ENCODE measurements around the gene FFAR1. TPM values are rescaled to one million over a fixed set of nuclear protein-coding genes. Genes with fewer than 3 reads are reported as not detected.

The FFAR1 gene
- total RNA-seq, 1 donor from 2014 or later: 0.04 TPM

DNA sequence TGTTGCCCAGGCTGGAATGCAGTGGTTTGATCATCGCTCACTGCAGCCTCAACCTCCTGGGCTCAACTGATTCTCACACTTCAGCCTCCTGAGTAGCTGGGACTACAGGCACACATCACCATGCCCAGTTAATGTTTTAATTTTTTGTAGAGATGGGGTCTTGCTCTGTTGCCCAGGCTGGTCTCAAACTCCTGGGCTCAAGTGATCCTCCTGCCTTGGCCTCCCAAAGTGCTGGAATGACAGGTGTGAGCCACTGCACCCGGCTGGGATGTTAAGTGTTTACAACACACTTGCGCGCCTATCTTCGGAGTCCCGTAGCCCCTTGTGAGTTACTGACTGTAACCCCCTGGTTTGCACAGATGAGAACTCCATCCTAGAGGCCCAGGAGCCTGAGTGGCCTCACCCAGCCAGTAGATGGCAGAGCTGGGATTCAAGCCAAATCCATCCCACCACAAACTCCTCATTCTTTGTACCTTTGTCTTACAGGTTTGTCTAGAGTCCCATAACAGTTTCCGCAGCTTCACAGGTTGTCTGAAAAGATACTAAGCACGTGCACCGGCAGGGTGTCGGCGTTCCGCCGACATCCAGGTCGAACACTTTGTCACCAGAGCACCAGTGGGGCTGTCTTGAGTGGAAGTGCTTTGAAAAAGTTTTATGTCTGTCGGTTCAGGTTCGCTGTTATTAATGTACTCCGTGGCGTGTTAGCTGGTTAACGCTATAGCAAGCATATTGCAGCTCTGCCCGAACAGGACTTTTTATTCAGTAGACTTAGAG, 41.0 kb upstream of the FFAR1 start:
- TF ChIP-seq, protein P1, sequence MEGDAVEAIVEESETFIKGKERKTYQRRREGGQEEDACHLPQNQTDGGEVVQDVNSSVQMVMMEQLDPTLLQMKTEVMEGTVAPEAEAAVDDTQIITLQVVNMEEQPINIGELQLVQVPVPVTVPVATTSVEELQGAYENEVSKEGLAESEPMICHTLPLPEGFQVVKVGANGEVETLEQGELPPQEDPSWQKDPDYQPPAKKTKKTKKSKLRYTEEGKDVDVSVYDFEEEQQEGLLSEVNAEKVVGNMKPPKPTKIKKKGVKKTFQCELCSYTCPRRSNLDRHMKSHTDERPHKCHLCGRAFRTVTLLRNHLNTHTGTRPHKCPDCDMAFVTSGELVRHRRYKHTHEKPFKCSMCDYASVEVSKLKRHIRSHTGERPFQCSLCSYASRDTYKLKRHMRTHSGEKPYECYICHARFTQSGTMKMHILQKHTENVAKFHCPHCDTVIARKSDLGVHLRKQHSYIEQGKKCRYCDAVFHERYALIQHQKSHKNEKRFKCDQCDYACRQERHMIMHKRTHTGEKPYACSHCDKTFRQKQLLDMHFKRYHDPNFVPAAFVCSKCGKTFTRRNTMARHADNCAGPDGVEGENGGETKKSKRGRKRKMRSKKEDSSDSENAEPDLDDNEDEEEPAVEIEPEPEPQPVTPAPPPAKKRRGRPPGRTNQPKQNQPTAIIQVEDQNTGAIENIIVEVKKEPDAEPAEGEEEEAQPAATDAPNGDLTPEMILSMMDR (IDR thresholded peaks at IDR 0.05; ENCODE audit: insufficient read depth, low read length, poor library complexity, severe bottlenecking): peak; percentile 40
- Histone ChIP-seq H3K27me3 (ENCODE audit: control insufficient read depth, insufficient read depth, low read length) (peaks cover 2% of the 10 kb centered on the region), H3K36me3 (ENCODE audit: control insufficient read depth, insufficient read depth, low read length) (no peaks in the 10 kb centered on the region), H3K4me3 (ENCODE audit: low read depth, low read length) (no peak overlapping the region)
- DNase-seq (ENCODE audit: low read depth): no peak

DNA sequence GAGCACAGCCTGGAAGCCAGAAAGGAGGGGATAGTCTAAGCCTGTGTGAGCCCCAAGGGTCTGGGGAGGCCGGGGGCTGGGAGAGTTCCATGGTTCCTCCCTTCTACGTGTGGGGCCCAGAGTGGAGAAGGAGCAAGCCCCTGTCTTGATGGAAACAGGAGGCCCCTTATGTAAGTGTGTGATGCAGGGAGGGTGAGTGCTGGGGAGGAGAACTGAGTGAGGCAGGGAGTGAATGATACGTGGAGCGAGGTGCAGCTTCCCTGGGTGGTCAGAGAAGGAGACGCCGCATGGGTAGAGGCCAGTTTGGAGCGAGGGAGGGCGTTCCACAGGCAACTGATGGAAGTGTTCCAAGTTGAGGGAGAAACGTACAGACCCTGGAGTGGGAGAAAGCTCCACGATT, 39.8 kb upstream of the FFAR1 start:
- no peak overlapping the region for H3K4me3 ChIP-seq (ENCODE audit: low read depth, low read length)
- TF ChIP-seq, protein P1 (IDR thresholded peaks at IDR 0.05; ENCODE audit: insufficient read depth, low read length, poor library complexity, severe bottlenecking): no peak
- no peaks in the 10 kb centered on the region for H3K36me3 ChIP-seq (ENCODE audit: control insufficient read depth, insufficient read depth, low read length)
- H3K27me3 ChIP-seq (ENCODE audit: control insufficient read depth, insufficient read depth, low read length): peaks cover 2% of the 10 kb centered on the region
- no peak for DNase-seq (ENCODE audit: low read depth)

DNA sequence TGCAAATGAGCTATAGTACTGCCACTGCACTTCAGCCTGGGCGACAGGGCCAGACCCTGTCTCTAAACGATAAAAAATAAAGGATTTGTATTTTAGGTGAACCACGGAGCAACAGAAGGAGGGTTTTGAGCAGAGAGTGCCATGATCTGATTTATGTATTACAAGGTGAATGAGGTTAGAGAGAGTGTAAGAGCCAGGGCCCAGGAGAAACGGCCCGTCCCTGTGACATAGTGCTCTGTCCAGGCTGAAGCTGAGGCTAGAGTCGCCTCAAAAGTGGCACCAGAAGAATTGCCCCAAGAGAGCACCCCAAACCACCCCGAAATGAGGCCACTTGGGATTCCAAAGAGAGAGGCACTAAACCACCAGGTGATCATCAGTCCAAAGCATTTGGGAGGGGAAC, 38.8 kb upstream of the FFAR1 start:
- peaks cover 2% of the 10 kb centered on the region for H3K27me3 ChIP-seq (ENCODE audit: control insufficient read depth, insufficient read depth, low read length)
- H3K36me3 ChIP-seq (ENCODE audit: control insufficient read depth, insufficient read depth, low read length): no peaks in the 10 kb centered on the region
- DNase-seq (ENCODE audit: low read depth): no peak
- H3K4me3 ChIP-seq (ENCODE audit: low read depth, low read length): no peak overlapping the region
- TF ChIP-seq, protein P1 (IDR thresholded peaks at IDR 0.05; ENCODE audit: insufficient read depth, low read length, poor library complexity, severe bottlenecking): no peak

DNA sequence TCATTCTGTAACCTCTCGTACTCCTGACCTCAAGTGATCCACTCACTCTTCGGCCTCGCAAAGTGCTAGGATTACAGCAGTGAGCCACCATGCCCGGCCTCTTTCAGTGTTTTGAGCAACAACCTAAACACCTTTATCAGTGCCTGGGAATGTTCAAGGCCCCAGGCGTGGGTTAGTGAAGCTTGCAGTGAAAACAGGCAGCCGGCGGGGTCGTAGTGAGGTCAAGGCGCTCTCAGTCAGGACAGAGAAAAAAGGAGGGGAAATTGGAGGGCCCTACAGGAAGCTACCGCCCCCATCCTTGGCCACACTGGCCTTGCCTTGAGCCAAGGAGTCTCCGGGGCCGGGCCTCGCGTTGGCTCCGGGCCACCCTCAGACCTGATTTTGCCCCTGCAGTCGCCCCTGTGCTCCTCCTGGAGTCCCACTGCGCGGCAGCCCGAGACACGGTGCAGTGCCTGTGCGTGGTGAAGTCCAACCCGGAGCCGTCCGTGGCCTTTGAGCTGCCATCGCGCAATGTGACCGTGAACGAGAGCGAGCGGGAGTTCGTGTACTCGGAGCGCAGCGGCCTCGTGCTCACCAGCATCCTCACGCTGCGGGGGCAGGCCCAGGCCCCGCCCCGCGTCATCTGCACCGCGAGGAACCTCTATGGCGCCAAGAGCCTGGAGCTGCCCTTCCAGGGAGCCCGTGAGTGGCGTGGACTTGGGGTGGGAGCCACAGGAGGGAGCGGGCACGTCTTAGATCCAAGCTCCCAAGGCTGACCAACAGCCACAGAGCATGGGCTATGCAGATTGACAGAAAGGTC, 38.0 kb upstream of the FFAR1 start:
- H3K4me3 ChIP-seq (ENCODE audit: low read depth, low read length): no peak overlapping the region
- peak; percentile 48 for DNase-seq (ENCODE audit: low read depth)
- H3K27me3 ChIP-seq (ENCODE audit: control insufficient read depth, insufficient read depth, low read length): peaks cover 2% of the 10 kb centered on the region
- TF ChIP-seq, protein P1 (IDR thresholded peaks at IDR 0.05; ENCODE audit: insufficient read depth, low read length, poor library complexity, severe bottlenecking): no peak
- H3K36me3 ChIP-seq (ENCODE audit: control insufficient read depth, insufficient read depth, low read length): no peaks in the 10 kb centered on the region

DNA sequence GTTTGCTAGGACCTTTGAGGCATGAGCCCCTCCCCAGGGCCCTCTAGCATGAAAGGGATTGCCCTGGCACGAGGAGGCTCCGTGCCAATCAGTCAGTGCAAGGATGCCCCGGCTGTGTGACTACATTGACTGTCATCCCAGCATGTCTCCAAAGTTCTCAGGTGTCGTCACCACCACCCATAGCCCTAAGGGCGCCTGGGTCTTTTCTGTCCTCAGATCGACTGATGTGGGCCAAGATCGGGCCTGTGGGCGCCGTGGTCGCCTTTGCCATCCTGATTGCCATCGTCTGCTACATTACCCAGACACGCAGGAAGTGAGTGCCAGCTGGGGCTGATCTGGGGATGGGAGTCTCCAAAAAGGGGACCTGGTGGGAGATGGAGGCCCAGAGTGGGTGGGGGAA, 37.4 kb upstream of the FFAR1 start:
- no peak for DNase-seq (ENCODE audit: low read depth)
- TF ChIP-seq, protein P1 (IDR thresholded peaks at IDR 0.05; ENCODE audit: insufficient read depth, low read length, poor library complexity, severe bottlenecking): no peak
- Histone ChIP-seq H3K4me3 (ENCODE audit: low read depth, low read length) (no peak overlapping the region), H3K27me3 (ENCODE audit: control insufficient read depth, insufficient read depth, low read length) (peaks cover 2% of the 10 kb centered on the region), H3K36me3 (ENCODE audit: control insufficient read depth, insufficient read depth, low read length) (no peaks in the 10 kb centered on the region)
